HepG2 (cell line): ENCODE measurements around the gene SLC44A4. TPM values are rescaled to one million over a fixed set of nuclear protein-coding genes. Genes with fewer than 3 reads are reported as not detected.
A peak's percentile ranks its signal among the peaks of the same experiment; 100 is the strongest.

Experiments
- AHDC1 ChIP-seq: sonication (generic); formaldehyde crosslinking; IDR thresholded peaks from 2 replicates; pipeline ENCODE4 v1.5.1; 2020; ENCODE audit warnings: mild to moderate bottlenecking, missing genetic modification reagents, borderline replicate concordance
- PATZ1 ChIP-seq: sonication (generic); formaldehyde crosslinking; IDR thresholded peaks from 2 replicates; pipeline ENCODE4 v1.4.0; 2020; ENCODE audit warnings: missing genetic modification reagents
- RELA ChIP-seq: sonication (generic); formaldehyde crosslinking; IDR thresholded peaks from 2 replicates; pipeline ENCODE4 v1.4.0; 2020; ENCODE audit warnings: missing genetic modification reagents
- ZBTB7A ChIP-seq: sonication (generic); formaldehyde crosslinking; IDR thresholded peaks from 2 replicates; pipeline ENCODE4 v1.8.0; 2022; ENCODE audit warnings: mild to moderate bottlenecking, missing genetic modification reagents
- ZNF180 ChIP-seq: sonication (generic); formaldehyde crosslinking; IDR thresholded peaks from 2 replicates; pipeline ENCODE4 v1.4.0; 2020; ENCODE audit warnings: low read depth, missing genetic modification reagents, borderline replicate concordance
- ZNF326 ChIP-seq: sonication (generic); formaldehyde crosslinking; IDR thresholded peaks from 2 replicates; pipeline ENCODE4 v1.4.0; 2020; ENCODE audit warnings: missing genetic modification reagents, borderline replicate concordance
- polyA plus RNA-seq, 8 experiments: library from polyadenylated mRNA; depleted of rRNA in 3 of 8; stranded (reverse) in 7 of 8; unstranded in 1 of 8; fragments of >200 nt; fragmentation: Illumina TruSeq in 4 of 8; extraction: Trizol in 4 of 8; gene quantifications; 2 replicates each; pipeline versions ENCODE4 v1.2.1 to v1.2.3, GENCODE V29; 2011 to 2016; ENCODE audit warnings: low read depth in 4 of 8, missing spikeins in 1 of 8, mixed read lengths in 1 of 8; ENCODE audit not compliant: insufficient read depth in 1 of 8
- total RNA-seq, 5 experiments: library from RNA; depleted of rRNA; stranded (reverse); fragments of >200 nt; fragmentation: Illumina TruSeq; extraction: Trizol; gene quantifications; 2 replicates each; pipeline ENCODE4 v1.2.3, GENCODE V29; 2016; ENCODE audit warnings: low read depth in 1 of 5
- TF ChIP-seq, protein P1 (sequence below): sonication (generic); formaldehyde crosslinking; IDR thresholded peaks from 2 replicates; pipeline ENCODE4 v1.4.0; 2020; ENCODE audit warnings: missing genetic modification reagents
- TF ChIP-seq, protein P2 (sequence below): sonication (generic); formaldehyde crosslinking; IDR thresholded peaks from 2 replicates; pipeline ENCODE4 v1.4.0; 2020; ENCODE audit warnings: missing genetic modification reagents
- TF ChIP-seq, protein P3 (sequence below): fragments of 450-650 bp; IDR thresholded peaks from 2 replicates; pipeline ENCODE4 v1.6.1; 2017

The SLC44A4 gene
- total and polyA plus RNA-seq, 2 of the 13 experiments (the other 11 are each of a cell fraction or from before 2014, with no cell fraction given): 3.5 to 5.9 TPM

DNA sequence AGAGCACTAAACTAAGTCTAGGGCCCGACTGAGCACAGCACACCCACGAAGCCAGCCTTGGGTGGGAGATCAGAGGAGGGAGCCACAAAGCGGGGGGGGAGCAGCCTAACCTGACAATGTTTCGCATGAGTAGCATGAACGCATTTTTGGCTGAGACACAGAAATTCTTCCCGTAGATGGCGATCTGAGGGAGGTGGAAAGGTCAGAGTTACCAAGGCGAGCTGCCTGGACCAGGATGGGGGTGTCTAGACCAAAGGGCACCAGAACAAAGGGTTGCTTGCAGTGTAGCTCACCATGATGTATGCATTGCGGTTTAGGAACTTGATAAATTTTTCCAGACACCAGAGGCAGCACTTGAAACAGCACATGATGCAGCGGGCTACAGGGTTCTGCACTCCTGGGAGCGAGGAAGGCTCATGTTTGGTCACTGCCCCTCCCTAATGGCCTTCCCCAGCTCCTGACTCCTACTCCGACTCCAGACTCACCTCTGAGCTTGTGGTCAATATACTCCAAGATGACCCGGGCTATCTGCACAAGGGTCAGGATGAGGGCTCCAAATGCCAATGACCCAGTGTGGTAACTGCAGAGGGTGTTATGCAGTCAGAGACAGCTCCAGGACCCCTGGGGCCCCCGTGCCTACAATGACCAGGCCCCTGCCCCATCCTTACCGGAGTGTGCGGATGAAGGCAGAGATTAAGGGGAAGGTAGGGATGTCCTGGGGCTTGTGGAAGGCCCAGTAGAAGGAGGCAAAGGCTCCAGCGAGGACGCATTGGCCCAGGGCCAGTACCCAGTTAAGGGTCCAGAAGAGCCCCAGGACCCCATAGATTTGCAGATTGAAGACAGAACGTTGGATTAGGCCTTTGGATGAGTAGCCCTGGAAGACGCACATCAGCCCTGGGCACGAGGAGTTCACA lies 13.3 kb downstream of the SLC44A4 start (continued):
- TF ChIP-seq, protein P1, sequence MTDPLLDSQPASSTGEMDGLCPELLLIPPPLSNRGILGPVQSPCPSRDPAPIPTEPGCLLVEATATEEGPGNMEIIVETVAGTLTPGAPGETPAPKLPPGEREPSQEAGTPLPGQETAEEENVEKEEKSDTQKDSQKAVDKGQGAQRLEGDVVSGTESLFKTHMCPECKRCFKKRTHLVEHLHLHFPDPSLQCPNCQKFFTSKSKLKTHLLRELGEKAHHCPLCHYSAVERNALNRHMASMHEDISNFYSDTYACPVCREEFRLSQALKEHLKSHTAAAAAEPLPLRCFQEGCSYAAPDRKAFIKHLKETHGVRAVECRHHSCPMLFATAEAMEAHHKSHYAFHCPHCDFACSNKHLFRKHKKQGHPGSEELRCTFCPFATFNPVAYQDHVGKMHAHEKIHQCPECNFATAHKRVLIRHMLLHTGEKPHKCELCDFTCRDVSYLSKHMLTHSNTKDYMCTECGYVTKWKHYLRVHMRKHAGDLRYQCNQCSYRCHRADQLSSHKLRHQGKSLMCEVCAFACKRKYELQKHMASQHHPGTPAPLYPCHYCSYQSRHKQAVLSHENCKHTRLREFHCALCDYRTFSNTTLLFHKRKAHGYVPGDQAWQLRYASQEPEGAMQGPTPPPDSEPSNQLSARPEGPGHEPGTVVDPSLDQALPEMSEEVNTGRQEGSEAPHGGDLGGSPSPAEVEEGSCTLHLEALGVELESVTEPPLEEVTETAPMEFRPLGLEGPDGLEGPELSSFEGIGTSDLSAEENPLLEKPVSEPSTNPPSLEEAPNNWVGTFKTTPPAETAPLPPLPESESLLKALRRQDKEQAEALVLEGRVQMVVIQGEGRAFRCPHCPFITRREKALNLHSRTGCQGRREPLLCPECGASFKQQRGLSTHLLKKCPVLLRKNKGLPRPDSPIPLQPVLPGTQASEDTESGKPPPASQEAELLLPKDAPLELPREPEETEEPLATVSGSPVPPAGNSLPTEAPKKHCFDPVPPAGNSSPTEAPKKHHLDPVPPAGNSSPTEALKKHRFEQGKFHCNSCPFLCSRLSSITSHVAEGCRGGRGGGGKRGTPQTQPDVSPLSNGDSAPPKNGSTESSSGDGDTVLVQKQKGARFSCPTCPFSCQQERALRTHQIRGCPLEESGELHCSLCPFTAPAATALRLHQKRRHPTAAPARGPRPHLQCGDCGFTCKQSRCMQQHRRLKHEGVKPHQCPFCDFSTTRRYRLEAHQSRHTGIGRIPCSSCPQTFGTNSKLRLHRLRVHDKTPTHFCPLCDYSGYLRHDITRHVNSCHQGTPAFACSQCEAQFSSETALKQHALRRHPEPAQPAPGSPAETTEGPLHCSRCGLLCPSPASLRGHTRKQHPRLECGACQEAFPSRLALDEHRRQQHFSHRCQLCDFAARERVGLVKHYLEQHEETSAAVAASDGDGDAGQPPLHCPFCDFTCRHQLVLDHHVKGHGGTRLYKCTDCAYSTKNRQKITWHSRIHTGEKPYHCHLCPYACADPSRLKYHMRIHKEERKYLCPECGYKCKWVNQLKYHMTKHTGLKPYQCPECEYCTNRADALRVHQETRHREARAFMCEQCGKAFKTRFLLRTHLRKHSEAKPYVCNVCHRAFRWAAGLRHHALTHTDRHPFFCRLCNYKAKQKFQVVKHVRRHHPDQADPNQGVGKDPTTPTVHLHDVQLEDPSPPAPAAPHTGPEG (CRISPR knock-in tag): peak; percentile 25; the same call in 1 of the 2 replicates
- TF ChIP-seq RELA (CRISPR knock-in tag) (no peak), ZNF180 (CRISPR knock-in tag) (no peak), ZBTB7A (CRISPR knock-in tag) (peak; percentile 68), PATZ1 (CRISPR knock-in tag) (peak; percentile 96), AHDC1 (CRISPR knock-in tag) (peak; percentile 55; the same call in 1 of the 2 replicates), ZNF326 (CRISPR knock-in tag) (no peak)
- TF ChIP-seq, protein P2, sequence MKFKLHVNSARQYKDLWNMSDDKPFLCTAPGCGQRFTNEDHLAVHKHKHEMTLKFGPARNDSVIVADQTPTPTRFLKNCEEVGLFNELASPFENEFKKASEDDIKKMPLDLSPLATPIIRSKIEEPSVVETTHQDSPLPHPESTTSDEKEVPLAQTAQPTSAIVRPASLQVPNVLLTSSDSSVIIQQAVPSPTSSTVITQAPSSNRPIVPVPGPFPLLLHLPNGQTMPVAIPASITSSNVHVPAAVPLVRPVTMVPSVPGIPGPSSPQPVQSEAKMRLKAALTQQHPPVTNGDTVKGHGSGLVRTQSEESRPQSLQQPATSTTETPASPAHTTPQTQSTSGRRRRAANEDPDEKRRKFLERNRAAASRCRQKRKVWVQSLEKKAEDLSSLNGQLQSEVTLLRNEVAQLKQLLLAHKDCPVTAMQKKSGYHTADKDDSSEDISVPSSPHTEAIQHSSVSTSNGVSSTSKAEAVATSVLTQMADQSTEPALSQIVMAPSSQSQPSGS: peak; percentile 77; the same call in 1 of the 2 replicates
- TF ChIP-seq, protein P3, sequence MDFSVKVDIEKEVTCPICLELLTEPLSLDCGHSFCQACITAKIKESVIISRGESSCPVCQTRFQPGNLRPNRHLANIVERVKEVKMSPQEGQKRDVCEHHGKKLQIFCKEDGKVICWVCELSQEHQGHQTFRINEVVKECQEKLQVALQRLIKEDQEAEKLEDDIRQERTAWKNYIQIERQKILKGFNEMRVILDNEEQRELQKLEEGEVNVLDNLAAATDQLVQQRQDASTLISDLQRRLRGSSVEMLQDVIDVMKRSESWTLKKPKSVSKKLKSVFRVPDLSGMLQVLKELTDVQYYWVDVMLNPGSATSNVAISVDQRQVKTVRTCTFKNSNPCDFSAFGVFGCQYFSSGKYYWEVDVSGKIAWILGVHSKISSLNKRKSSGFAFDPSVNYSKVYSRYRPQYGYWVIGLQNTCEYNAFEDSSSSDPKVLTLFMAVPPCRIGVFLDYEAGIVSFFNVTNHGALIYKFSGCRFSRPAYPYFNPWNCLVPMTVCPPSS: no peak
